Measurements from ENCODE around the gene ILF3.

GRCh38 chr19:10699650-10700335, 45.6 kb downstream of the ILF3 start:
- TF ChIP-seq CTCF (IDR thresholded peaks at IDR 0.05; ENCODE audit: insufficient read depth, low read length, poor library complexity, severe bottlenecking) (peak; percentile 62), EZH2phosphoT487 (conservative IDR thresholded peaks at IDR 0.05; ENCODE audit: low read length) (no peak)
